ENCODE measurements around the gene NNMT.

DNA sequence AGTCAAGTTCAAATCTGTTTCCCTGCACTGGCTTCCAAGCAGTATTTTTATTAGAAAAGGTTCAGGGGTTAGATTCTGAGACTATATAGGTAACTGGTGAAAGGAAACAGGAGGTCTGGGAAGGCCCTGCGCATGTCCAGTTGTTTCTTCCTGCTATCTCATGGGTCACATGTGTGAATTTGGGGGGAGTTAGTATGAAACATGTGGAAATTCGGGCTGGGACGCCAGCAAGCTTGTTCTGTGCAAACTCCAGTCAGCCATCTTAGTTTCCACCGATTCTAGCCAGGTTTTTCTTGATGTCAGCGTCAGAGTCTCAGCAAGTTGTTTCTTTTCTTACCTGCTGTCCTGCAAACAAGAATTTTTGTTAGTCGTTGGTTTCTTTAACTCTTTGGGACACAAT is 46.8 kb downstream of the NNMT start:
- TF ChIP-seq, protein P1, sequence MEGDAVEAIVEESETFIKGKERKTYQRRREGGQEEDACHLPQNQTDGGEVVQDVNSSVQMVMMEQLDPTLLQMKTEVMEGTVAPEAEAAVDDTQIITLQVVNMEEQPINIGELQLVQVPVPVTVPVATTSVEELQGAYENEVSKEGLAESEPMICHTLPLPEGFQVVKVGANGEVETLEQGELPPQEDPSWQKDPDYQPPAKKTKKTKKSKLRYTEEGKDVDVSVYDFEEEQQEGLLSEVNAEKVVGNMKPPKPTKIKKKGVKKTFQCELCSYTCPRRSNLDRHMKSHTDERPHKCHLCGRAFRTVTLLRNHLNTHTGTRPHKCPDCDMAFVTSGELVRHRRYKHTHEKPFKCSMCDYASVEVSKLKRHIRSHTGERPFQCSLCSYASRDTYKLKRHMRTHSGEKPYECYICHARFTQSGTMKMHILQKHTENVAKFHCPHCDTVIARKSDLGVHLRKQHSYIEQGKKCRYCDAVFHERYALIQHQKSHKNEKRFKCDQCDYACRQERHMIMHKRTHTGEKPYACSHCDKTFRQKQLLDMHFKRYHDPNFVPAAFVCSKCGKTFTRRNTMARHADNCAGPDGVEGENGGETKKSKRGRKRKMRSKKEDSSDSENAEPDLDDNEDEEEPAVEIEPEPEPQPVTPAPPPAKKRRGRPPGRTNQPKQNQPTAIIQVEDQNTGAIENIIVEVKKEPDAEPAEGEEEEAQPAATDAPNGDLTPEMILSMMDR (IDR thresholded peaks at IDR 0.05; ENCODE audit: low read length) = no peak
- TF ChIP-seq EZH2phosphoT487 (IDR thresholded peaks at IDR 0.05; ENCODE audit: low read length) = no peak
